GM19328 (cell line): ENCODE measurements around the gene DNAJB12.
A peak's percentile ranks its signal among the peaks of the same experiment; 100 is the strongest.
"Not testable (repeated sequence)": the region's sequence is repeated elsewhere in the genome, so short reads cannot be mapped to it uniquely, and the experiment has no call there.

ENCODE experiments used
- ATAC-seq: cut with Tn5 transposase; IDR thresholded peaks from one replicate; pipeline ENCODE4 v1.9.1; 2021; ENCODE audit warnings: mild to moderate bottlenecking, moderate library complexity; ENCODE audit not compliant: unreplicated experiment

The DNAJB12 gene

DNA sequence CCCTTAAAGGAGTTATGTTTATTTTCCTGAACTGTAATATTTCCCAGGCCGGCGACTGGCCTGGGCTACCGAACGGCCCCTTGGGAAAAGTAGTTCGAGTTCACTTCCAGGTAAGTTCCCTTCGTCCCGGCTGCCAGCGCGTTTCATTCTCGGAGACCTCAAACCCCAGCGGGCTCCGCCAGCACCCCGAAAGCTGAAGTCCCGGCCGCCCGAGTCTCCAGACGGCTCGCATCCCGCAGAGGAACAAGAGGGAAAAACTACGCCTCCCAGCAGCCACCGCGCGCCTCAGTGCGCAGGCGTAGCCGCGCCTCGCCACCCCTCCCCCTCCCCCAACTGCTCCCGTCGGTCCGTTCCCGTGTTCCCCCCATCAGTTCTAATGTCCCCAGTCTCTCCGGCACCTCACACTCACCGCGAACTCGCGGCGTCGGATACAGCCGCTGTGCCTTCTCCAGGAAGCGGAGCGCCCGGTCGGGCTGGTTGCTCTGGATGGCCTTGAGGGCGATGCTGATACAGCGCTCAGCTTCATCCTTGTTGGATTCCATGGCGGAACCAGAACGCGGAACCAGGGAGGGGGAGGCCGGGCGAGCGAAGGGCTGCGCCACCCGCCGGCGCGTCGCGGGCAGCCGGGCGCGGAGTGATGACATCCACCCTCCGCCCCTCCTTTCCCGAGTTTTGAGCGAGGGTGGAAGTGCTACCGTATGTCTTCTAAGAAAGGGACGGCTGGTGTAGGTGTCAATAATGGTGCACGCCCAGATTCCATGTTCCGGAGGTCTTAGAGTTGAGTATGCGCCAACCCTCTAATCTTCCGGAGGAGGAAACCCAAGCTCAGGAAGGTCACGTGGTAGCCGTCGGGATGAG, at the start of gene DNAJB12:
Gene DNAJB12, minus strand, starts transcription at position 564 of the 858 bp plus-strand sequence. Its CDS starts 22 bp downstream, at position 542.
- ATAC-seq = peak; percentile 73

DNA sequence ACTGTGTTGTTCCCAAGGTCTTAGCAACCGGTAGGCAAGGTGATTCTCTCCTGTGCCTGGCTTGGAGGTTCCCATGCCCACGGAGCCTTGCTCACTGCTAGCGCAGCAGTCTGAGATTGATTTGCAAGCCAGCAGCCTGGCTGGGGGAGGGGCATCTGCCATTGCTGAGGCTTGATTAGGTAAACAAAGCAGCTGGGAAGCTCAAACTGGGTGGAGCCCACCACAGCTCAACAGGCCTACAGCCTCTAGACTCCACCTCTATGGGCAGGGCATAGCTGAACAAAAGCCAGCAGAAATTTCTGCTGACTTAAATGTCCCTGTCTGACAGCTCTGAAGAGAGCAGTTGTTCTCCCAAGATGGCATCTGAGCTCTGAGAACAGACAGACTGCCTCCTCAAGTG, 40.9 kb upstream of the DNAJB12 start:
- ATAC-seq = not testable (repeated sequence)

DNA sequence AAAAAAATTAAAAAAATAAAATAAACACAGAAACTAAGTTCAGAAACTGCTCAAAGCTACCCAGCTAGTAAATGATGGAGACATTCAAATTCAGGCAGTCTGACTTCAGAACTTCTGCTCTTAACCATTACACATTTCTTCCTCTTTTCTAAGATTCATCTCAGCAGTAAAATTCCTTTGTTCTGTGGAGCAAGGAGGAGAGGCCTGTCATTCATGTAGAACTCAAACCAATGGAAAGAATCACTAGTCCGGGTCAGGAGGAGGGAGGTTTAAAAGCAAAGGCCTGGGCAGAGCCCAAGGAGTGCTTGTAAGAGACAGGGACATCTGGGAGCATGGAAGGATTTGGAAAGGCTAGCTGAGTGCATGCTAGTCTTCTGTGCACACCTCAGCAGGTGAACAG, 37.9 kb upstream of the DNAJB12 start:
- ATAC-seq = no peak

DNA sequence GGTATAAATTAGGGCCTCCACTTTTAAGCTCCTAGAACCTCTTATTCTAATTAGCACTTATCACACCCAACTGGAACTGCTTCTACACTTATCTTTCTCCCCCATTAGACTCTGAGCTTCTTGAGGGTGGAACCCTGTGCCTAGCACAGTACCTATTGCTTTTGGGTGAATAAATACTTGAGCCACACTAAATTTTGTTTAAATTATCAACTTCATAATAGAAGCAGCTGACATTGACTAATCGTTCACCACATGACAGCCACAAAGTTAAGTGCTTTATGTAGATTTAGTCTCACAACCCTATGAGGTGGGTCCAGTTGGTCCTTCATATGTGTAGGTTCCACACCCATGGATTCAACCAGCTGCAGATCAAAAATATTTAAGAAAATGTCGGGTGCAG, 36.0 kb upstream of the DNAJB12 start:
- ATAC-seq = no peak

DNA sequence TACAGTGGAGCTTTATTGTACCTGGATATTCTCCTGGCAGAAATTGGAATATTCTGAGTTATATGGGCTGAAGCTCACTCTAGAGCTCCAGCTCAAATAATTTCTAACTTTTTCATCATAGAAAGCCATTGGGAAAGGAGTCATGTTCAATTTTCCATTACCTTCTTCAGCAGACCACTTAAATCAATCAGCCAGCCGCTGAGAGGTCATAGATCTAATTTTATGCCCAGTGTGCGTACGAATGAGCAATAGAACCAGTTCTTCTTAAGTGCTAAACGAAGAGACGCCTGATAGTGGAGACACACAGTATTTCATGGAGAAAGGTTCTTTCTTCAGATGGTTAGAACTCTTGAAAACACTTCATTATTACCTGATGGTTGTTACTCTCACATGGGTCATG, 35.0 kb upstream of the DNAJB12 start:
- no peak for ATAC-seq

DNA sequence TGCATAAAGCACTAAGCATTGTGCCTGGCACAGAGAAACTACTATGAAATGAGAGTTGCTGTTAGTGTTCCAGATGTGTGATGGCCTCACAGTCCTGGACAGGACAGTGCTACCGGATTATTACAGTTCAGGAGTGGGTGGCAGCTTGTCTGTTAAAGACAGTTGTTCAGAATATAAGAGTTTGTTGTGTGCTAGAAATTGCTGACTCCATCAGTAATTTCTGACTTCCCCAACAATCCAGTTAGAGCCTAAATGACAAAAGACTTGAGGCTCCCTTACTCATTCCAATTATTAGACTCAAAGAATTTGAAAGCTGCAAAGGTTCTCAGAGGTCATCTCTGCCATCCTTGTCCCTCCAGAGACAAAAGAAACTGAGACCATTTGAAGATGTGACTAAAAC, 34.3 kb upstream of the DNAJB12 start:
- no peak for ATAC-seq

DNA sequence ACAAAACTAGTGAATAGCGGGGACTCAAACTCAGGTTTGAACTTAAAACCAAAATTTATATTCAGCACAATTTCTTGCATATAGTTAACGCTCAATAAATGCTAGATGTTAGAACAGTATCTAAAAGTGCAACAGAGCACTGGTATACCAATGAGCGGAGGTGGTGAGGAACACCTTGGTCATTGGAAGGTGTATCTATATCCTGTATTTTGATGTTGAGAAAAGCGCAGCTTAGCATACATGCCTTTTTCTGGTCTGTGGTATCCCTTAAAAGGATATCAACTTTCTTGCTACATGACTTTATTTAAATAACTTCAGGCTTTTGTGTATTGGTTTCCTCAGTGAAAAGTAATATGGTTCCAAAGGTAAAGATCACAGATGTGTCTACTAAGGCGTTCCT, 33.3 kb upstream of the DNAJB12 start:
- ATAC-seq = no peak

DNA sequence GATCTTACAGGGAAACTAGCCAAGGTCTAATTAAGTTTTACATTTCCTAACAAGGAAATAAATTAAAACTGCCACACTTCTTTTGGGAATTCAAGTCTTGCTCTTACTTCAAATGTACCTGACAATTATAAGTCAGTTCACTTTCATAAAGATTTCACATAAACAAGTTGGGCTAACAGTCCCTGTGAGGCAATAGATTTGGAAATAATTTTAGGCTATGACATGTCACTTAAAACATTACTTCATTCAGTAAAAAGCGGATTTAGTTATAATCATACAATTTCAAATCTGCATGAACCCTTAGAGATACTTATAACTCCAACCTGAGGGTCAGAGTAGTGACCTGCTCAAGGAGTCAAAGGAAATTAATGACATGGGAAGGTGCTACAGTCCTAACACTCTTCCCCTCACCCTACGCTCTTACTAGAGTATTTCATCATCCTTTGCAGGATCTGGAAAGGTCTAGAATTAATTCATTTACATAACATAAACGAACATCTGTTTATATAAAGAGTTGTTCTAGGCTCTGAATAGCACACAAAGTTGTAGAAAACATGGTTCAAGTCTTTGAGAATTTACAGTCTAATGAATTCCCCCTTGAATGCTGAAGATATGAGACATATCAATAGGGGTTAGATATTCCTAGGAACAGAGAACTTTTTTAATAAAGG, 32.3 kb upstream of the DNAJB12 start:
- no peak for ATAC-seq

DNA sequence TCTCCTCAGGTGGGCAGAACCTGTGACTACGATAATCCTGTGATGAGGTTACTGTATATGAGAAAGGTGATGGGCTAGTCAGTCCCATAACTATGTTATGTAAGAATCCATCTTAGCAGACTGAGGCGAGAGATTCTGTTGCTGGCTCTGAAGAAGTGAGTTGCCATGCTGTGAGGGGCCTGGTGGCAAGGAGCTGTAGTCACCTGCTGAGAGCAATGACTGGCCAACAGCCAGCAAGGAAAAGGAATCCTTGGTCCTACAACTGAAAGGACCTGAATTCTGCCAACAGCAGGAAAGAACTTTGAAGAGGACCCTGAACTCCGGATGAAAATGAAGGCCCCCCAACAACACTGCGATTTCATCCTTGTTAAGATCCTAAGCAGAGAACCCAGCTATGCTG, 31.0 kb upstream of the DNAJB12 start:
- ATAC-seq = no peak

DNA sequence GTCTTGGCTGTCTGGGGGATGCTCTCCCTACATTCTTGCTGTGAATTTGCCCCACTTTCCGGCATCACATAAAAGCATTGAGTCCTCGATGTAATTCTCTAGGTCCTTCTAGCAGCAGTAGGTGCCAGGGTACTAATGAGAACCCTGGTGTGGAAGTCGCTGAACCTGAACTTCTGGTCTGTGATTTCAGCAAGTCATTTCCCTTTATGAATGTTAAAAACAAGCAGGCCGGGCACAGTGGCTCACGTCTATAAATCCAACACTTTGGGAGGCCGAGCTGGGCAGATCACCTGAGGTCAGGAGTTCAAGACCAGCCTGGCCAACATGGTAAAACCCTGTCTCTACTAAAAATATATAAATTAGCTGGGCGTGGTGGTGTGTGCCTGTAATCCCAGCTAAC, 30.3 kb upstream of the DNAJB12 start:
- not testable (repeated sequence) for ATAC-seq

DNA sequence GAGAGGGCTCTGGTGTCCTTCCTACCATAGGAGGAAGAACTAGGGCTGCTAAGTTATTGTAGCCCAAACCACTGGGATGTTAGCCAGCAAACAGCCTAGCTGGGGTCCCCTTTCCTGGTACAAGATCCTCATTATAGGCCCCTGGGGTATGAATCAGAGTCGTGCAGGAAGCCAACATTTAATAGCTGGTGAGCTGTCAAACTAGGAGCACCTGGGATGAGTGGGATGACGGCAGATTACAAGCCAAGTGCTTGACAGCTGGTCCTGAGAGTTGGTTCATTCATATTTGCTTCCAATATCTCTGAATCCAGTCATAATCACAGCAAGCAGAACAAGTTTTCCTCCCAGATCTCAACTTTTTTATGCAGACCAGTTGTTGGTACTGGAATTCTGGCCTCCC, 25.1 kb upstream of the DNAJB12 start:
- no peak for ATAC-seq

DNA sequence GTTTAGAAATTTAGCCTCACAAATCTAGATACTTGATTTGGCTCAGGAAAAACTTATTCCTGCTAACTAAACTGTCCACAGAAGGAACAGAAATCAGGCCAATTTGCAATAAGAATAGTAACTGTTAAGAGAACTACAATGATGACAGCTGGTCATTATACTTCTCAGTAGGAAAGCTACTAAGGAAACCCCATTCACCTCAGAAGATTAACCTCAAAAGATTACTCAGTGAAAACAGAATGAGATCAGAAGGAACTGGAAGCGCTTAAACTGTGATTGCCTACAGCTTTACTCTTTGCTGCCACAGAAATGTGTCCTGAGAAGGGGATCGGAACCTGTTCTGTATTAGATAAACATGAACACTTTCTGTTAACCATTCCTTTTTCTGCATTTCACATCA, 24.3 kb upstream of the DNAJB12 start:
- ATAC-seq = no peak

DNA sequence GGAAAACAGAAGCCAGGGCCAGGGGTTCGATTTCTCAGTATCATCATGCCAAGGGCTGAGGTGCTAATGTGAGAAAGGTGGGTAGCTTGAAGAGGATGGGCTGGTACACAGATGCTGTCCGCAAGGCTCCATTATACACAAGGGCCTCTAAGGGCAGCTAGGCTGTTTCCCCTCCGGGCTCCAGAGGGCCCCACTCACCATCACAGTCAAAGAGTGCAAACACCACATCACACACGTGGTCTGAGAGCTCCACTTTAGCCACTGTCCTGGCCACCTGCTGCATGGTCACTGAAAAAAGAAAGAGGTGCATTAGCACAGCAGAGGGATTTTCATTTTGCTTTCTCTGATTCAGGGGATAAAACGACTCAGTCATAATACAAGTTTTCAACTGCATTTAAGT, 20.9 kb upstream of the DNAJB12 start:
- ATAC-seq = no peak

DNA sequence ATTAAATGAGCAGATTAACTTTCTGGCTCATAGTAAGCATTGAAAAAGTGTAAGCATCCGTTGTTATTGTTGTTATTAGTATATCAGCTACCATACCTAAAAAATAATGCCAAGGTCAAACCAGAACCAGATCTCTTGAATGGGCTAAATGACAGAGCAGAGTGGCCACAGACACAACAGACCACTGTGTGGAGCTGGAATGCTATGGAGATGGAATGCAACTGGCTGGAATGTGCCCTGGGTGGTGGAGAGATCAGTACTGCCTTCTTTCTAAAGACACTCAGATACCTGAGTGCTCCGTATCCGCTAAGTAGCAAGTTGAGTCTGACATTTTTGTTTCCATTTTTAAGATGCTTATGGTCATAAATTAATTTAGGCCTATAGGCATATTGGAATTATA, 20.5 kb upstream of the DNAJB12 start:
- ATAC-seq = no peak

DNA sequence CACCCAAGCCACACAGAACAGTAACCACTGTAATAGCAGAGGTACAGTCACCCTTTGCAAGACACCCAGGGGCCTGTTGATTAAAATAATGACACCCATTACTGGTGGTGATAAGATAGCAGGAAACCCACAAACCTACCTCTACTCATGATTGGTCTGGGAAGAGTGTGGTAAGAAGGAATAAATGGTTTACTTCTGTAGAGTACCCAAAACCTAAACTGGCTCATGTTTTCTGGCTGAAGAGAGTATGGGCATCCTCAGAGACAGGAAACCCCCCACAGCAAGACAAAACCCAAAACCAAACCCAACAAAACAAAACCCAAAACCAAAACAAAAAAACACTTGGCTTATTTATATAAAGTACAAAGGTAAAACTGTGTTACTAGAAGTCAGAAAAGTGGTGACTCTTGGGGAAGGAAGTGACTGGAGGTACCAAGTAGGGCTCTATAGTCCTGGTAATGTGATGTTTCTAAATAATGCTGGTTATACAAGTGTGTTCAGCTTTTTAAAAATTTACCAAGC, 15.5 kb upstream of the DNAJB12 start:
- ATAC-seq = no peak

DNA sequence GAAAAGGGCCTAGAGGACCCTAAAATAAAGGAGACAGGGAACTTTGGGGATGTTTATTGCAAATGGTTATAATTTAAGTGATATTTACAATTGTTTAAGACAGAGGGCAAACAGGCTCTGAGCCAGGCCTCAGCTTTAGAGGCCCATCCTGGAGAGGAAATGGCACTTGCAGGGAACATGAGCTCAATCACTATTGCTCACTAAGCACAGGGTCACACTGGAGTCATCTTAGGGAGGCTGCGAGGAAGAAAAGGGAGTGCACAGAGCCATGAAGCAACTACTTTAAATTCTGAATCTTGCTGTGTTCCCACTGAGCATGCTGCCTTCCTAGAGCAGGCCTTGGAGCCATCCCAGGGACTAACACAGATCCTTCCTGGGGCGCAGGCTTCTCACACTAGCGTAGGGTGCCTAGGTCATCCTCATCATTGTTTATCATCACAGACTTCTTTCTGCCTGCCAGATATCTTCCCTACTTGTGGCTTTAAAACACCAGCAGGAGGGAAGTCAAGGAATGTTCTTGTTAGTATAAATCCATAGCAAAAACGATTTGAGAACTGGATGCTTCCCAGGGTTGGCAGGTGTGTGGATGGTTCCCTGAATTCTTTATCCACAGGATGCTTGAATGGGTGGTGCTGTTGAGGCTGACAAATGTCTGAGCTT, 12.7 kb upstream of the DNAJB12 start:
- ATAC-seq = no peak

DNA sequence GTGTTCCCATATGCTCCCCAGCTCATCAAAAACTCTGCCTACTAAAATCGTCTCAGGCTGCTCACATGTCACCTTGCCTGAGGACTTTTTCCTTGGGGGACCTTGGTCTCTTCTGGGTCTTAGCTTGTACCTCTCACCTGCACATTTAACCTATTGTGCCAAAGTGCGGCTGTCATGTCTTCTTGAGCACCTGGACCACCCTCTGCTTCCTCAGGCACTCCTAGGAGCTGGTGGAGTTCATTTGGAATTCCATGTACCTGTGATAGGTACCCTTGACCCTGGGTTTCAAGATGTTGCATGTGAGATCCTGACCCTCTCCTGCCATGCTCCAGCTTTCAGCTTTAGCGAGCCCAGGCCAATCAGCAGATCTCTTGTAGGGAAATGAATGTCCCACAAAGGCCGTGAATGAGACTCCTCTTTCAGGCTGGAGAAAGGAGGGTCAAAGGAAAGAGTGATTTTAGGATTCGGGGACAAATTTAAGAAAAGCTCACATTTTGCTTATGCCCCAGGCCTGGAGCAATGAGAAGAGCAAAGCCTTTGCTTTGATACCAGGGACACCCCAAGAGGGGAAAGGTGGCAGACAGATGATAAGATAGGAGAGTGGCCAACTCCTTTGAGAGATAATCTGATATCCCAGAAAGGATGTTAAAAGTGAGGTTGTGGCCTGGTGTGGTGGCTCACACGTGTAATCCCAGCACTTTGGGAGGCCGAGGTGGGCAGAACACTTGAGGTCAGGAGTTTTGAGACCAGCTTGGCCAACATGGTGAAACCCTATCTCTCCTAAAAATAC, 10.6 kb upstream of the DNAJB12 start:
- no peak for ATAC-seq

DNA sequence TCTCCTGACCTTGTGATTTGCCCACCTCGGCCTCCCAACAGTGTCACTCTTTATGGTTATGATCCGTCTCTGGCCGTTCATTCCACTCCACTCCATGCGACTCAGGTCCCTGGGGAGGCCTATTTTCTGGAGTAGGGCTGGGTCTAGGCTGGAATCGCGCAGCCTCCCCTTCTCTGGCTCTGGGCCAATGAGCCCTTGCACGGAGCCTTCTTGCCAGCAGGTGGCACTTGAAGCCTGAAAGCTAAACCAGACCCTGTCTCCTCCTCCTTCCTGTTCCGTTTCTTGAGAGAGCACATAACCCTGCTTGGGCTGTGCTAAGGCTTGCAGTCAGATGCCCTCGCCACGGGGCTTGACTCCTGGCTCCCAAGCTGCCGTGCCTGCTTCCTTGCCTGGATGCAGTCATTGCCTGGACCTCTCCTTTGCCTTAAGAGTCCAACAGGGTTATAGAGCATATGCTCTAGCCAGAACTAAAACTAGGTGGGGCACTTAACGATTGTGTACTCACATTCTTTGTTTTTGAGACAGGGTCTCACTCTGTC, 9.6 kb upstream of the DNAJB12 start:
- ATAC-seq = no peak

DNA sequence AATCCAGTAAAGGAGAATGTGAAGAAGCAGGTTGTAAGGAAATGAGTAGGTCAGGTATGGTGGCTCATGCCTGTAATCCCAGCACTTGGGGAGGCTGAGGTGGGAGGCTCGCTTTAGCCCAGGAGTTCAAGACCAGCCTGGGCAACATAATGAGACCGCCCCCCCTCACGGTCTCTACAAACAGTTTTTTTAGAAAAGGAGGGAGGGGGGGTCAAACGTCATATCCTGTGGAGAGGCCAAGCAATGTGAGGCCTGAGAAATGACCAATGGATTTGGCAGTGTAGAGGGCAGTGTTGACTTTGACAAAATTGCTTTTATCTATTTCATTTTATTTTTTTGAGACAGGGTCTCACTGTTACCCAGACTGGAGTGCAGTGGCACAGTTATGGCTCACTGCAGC, 2.3 kb upstream of the DNAJB12 start:
- ATAC-seq = no peak

DNA sequence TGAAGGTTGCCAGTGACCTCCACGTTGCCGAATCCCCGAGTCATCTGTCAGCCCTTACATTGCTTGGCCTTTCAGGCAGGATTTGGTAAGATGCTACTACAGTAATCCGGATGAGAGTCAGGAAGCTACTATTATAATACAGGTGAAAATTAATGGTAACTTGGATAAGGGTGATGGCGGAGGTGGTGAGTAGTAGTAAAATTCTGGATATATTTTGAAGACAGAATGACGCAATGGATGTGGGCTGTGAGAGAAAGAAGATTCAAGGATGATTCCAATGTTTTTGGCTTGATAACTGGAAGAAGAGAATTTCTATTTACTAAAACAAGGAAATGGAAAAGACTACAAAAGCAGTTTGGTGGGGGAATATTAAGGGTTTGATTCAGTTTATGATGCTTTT, 1.4 kb upstream of the DNAJB12 start:
- ATAC-seq = no peak

DNA sequence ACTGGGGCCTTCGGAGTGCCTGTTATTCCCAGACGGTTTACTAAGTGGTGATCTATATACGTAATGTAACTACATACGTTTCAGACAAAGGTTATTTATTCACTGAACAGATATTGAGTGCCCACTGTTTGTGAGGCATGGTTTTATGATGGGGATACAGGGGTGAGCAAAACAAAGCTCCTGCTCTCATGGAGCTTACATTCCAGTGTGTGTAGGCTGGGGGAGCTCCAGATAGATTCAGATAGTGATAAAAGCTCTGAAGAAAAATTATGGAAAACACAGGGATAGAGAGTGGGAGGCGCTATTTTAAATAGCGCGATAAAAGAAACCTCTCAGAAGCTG, 466 bp upstream of the DNAJB12 start:
- ATAC-seq = no peak
